H1 (cell line): ENCODE data around the gene POFUT2. TPM values are rescaled to one million over a fixed set of nuclear protein-coding genes. Genes with fewer than 3 reads are reported as not detected.

Experiments
- CTCF ChIA-PET: fragments of 300-600 bp; sonication (Branson Sonifier 250); formaldehyde crosslinking; loops from one replicate; lab custom pipeline; 2021; ENCODE audit not compliant: partially characterized antibody; lab: Charles Lee
- POLR2A ChIA-PET: fragments of 300-600 bp; sonication (Branson Sonifier 250); formaldehyde crosslinking; loops from one replicate; lab custom pipeline; 2021; ENCODE audit warnings: inconsistent platforms; ENCODE audit not compliant: partially characterized antibody; lab: Charles Lee
- DNase-seq, 2 experiments: peaks; one replicate each; pipeline versions ENCODE4 v3.0.0 to v3.0.0-alpha.2; 2010 to 2022; ENCODE audit warnings: low spot score in 2 of 2, low read depth in 1 of 2, mixed read lengths in 1 of 2
- FAIRE-seq: peaks from 2 replicates; lab custom pipeline; 2011; peaks lifted over from hg19 to GRCh38; lab: Jason Lieb, UNC
- H2AFZ ChIP-seq: 2 replicates; pipeline ENCODE4 v1.8.1; 2012; ENCODE audit warnings: low read length, inconsistent platforms
- H2AK5ac ChIP-seq: 2 replicates; pipeline ENCODE4 v1.6.1; 2013; ENCODE audit warnings: low read depth, low read length
- H2BK120ac ChIP-seq: replicated peaks from 2 replicates; pipeline ENCODE3; 2013; ENCODE audit warnings: low read depth, low read length, inconsistent platforms
- H2BK12ac ChIP-seq: 2 replicates; pipeline ENCODE4 v1.6.1; 2013; ENCODE audit warnings: low read depth, low read length
- H2BK15ac ChIP-seq: 2 replicates; pipeline ENCODE4 v1.6.1; 2013; ENCODE audit warnings: low read length
- H2BK20ac ChIP-seq: 2 replicates; pipeline ENCODE4 v1.6.1; 2013; ENCODE audit warnings: low read length
- H2BK5ac ChIP-seq: 2 replicates; pipeline ENCODE4 v1.6.1; 2013; ENCODE audit warnings: low read depth, low read length
- H3K14ac ChIP-seq: 2 replicates; pipeline ENCODE4 v1.6.1; 2013; ENCODE audit warnings: inconsistent platforms; ENCODE audit not compliant: insufficient read length
- H3K18ac ChIP-seq: 2 replicates; pipeline ENCODE4 v1.6.1; 2013; ENCODE audit warnings: low read length; ENCODE audit errors: extremely low read depth
- H3K23ac ChIP-seq: 2 replicates; pipeline ENCODE4 v1.6.1; 2013; ENCODE audit warnings: inconsistent platforms; ENCODE audit not compliant: insufficient read length
- H3K23me2 ChIP-seq: 2 replicates; pipeline ENCODE4 v1.6.1; 2013; ENCODE audit warnings: low read depth, low read length
- H3K27ac ChIP-seq: 2 replicates; pipeline ENCODE4 v1.6.1; 2011; ENCODE audit warnings: low read depth, low read length, inconsistent platforms
- H3K27me3 ChIP-seq, 4 experiments: replicated peaks in 1 of 4; 1 replicate in 1 of 4; 2 replicates in 3 of 4; pipeline versions ENCODE4 v1.6.1 to v1.8.1; 2011 to 2013; ENCODE audit warnings: low read length in 3 of 4, mild to moderate bottlenecking in 3 of 4, inconsistent platforms in 2 of 4, mixed read lengths in 2 of 4, moderate library complexity in 1 of 4; ENCODE audit not compliant: control insufficient read depth in 3 of 4, insufficient read depth in 3 of 4; ENCODE audit errors: extremely low read depth in 1 of 4
- H3K36me3 ChIP-seq, 4 experiments: 2 replicates each; pipeline versions ENCODE4 v1.6.1 to v1.8.1; 2011 to 2013; ENCODE audit warnings: mild to moderate bottlenecking in 4 of 4, low read length in 3 of 4, moderate library complexity in 2 of 4, control low read depth in 1 of 4, inconsistent platforms in 1 of 4; ENCODE audit not compliant: insufficient read depth in 4 of 4, control insufficient read depth in 2 of 4
- H3K4ac ChIP-seq: replicated peaks from 2 replicates; pipeline ENCODE3; 2013; ENCODE audit warnings: low read length, low read depth, mixed read lengths, inconsistent platforms; ENCODE audit not compliant: insufficient read length
- H3K4me1 ChIP-seq, 4 experiments: replicated peaks in 1 of 4; 1 replicate in 1 of 4; 2 replicates in 3 of 4; pipeline versions ENCODE4 v1.6.1 to v1.8.1; 2011 to 2013; ENCODE audit warnings: low read length in 3 of 4, inconsistent platforms in 2 of 4, mixed read lengths in 1 of 4; ENCODE audit not compliant: insufficient read depth in 4 of 4, control insufficient read depth in 3 of 4
- H3K4me2 ChIP-seq, 2 experiments: 2 replicates each; pipeline versions ENCODE4 v1.6.1 to v1.8.1; 2011 to 2013; ENCODE audit warnings: low read depth in 2 of 2, low read length in 2 of 2, control low read depth in 1 of 2, inconsistent platforms in 1 of 2, mild to moderate bottlenecking in 1 of 2; ENCODE audit not compliant: insufficient read depth in 1 of 2
- H3K4me3 ChIP-seq, 4 experiments: fragments of 200-600, 300-600 bp in 1 of 4; sonication (generic), shearing (Covaris generic), sonication (Bioruptor Twin) in 1 of 4; 2 replicates each; pipeline versions ENCODE4 v1.5.1 to v1.8.1; 2011 to 2016; ENCODE audit warnings: low read length in 4 of 4, low read depth in 3 of 4, control low read depth in 2 of 4, inconsistent platforms in 2 of 4, mild to moderate bottlenecking in 2 of 4, mixed read lengths in 1 of 4, moderate library complexity in 1 of 4; ENCODE audit not compliant: insufficient read depth in 2 of 4; ENCODE audit errors: extremely low read depth in 1 of 4
- H3K56ac ChIP-seq: replicated peaks from 2 replicates; pipeline ENCODE3; 2013; ENCODE audit warnings: low read depth, mild to moderate bottlenecking, mixed read lengths, low read length, inconsistent platforms; ENCODE audit not compliant: insufficient read length
- H3K79me1 ChIP-seq: 2 replicates; pipeline ENCODE4 v1.6.1; 2013; ENCODE audit warnings: low read depth, low read length, control low read depth
- H3K79me2 ChIP-seq, 2 experiments: 2 replicates each; pipeline versions ENCODE4 v1.6.1 to v1.8.1; 2012 to 2013; ENCODE audit warnings: low read length in 2 of 2, mild to moderate bottlenecking in 2 of 2, inconsistent platforms in 1 of 2; ENCODE audit not compliant: insufficient read depth in 2 of 2, control insufficient read depth in 1 of 2
- H3K9ac ChIP-seq, 4 experiments: replicated peaks in 1 of 4; 1 replicate in 1 of 4; 2 replicates in 3 of 4; pipeline versions ENCODE4 v1.6.1 to v1.8.1; 2011 to 2013; ENCODE audit warnings: low read depth in 3 of 4, low read length in 3 of 4, control low read depth in 2 of 4, mild to moderate bottlenecking in 2 of 4, moderate library complexity in 2 of 4, inconsistent platforms in 1 of 4; ENCODE audit errors: extremely low read depth in 1 of 4
- H3K9me3 ChIP-seq, 2 experiments: 2 replicates each; pipeline versions ENCODE4 v1.6.1 to v1.8.1; 2012 to 2013; ENCODE audit warnings: mild to moderate bottlenecking in 2 of 2, moderate library complexity in 2 of 2, control low read depth in 1 of 2, inconsistent platforms in 1 of 2, low read depth in 1 of 2, low read length in 1 of 2, mixed read lengths in 1 of 2; ENCODE audit not compliant: insufficient read depth in 2 of 2
- H4K20me1 ChIP-seq, 2 experiments: replicated peaks in 1 of 2; 2 replicates each; pipeline versions ENCODE3 to v1.8.1; 2011 to 2013; ENCODE audit warnings: inconsistent platforms in 2 of 2, low read length in 2 of 2, mild to moderate bottlenecking in 1 of 2; ENCODE audit not compliant: insufficient read depth in 2 of 2, control insufficient read depth in 1 of 2
- H4K5ac ChIP-seq: 2 replicates; pipeline ENCODE4 v1.6.1; 2013; ENCODE audit warnings: low read length, low read depth, mixed read lengths, inconsistent platforms; ENCODE audit not compliant: insufficient read length
- H4K8ac ChIP-seq: 2 replicates; pipeline ENCODE4 v1.8.0; 2013; ENCODE audit warnings: mild to moderate bottlenecking, moderate library complexity, low read length, inconsistent platforms; ENCODE audit not compliant: insufficient read depth; ENCODE audit errors: extremely low read depth
- H4K91ac ChIP-seq: replicated peaks from 2 replicates; pipeline ENCODE3; 2013; ENCODE audit warnings: low read length, mixed read lengths, inconsistent platforms; ENCODE audit not compliant: insufficient read length
- CHD1 ChIP-seq: IDR thresholded peaks from 2 replicates; pipeline ENCODE4 v1.6.1; 2012; ENCODE audit warnings: low read depth, low read length, improper control_type of control experiment
- EP300 ChIP-seq, 2 experiments: IDR thresholded peaks; 1 replicate in 1 of 2; 2 replicates in 1 of 2; pipeline ENCODE4 v1.6.1; 2011 to 2012; ENCODE audit warnings: low read depth in 2 of 2, low read length in 2 of 2, mild to moderate bottlenecking in 2 of 2, borderline replicate concordance in 1 of 2, inconsistent platforms in 1 of 2, moderate library complexity in 1 of 2
- GTF2F1 ChIP-seq: IDR thresholded peaks from 2 replicates; pipeline ENCODE4 v1.6.1; 2012; ENCODE audit warnings: low read depth, low read length, improper control_type of control experiment, borderline replicate concordance
- JUN ChIP-seq: IDR thresholded peaks from 2 replicates; pipeline ENCODE4 v1.6.1; 2011; ENCODE audit warnings: low read depth, mild to moderate bottlenecking, improper control_type of control experiment, low read length
- SIX5 ChIP-seq: IDR thresholded peaks from 2 replicates; pipeline ENCODE4 v1.6.1; 2011; ENCODE audit warnings: mild to moderate bottlenecking, low read depth, low read length
- TCF12 ChIP-seq: IDR thresholded peaks from 2 replicates; pipeline ENCODE4 v1.6.1; 2011; ENCODE audit warnings: low read depth, mild to moderate bottlenecking, low read length
- USF2 ChIP-seq: IDR thresholded peaks from 2 replicates; pipeline ENCODE4 v1.6.1; 2011; ENCODE audit warnings: low read length, improper control_type of control experiment
- ZNF274 ChIP-seq: IDR thresholded peaks from 2 replicates; pipeline ENCODE4 v1.7.0; 2012; ENCODE audit warnings: low read length, borderline replicate concordance; ENCODE audit errors: extremely low read depth
- WGBS, 2 experiments: shearing (Covaris generic) in 1 of 2; methylation state at CpG; one replicate each; pipeline versions ENCODE4 v1.1.6 to v1.1.7; 2013 to 2015; ENCODE audit warnings: low lambda C conversion rate in 2 of 2, mixed read lengths in 2 of 2, inconsistent platforms in 1 of 2, low coverage in 1 of 2, missing lambda C conversion rate in 1 of 2; ENCODE audit not compliant: insufficient replicate concordance in 2 of 2, insufficient coverage in 1 of 2, insufficient read length in 1 of 2; ENCODE audit errors: extremely low coverage in 1 of 2, missing lambda C conversion rate in 1 of 2; 5-methylcytosine and 5-hydroxymethylcytosine counted together
- polyA plus RNA-seq, 7 experiments: library from polyadenylated mRNA; depleted of rRNA in 3 of 7; stranded (reverse) in 5 of 7; unstranded in 2 of 7; fragments of >200 nt in 5 of 7; fragments of 200-250 nt in 2 of 7; gene quantifications; 1 replicate in 5 of 7; 2 replicates in 1 of 7; 4 replicates in 1 of 7; pipeline versions ENCODE4 v1.2.1 to v1.2.3, GENCODE V29; 2011 to 2013; ENCODE audit warnings: missing spikeins in 2 of 7, mixed read lengths in 2 of 7
- total RNA-seq: library from RNA; stranded (reverse); fragmentation: NEBNext Ultra II Directional; extraction: Animal tissue kit (Norgen Biotek cat#: 25700); gene quantifications from 2 replicates; pipeline ENCODE4 v1.2.1, GENCODE V29; 2021

The POFUT2 gene
- total and polyA plus RNA-seq, 2 of the 8 experiments (the other 6 are each of a cell fraction or from before 2014, with no cell fraction given): 13.7 to 32.1 TPM

DNA sequence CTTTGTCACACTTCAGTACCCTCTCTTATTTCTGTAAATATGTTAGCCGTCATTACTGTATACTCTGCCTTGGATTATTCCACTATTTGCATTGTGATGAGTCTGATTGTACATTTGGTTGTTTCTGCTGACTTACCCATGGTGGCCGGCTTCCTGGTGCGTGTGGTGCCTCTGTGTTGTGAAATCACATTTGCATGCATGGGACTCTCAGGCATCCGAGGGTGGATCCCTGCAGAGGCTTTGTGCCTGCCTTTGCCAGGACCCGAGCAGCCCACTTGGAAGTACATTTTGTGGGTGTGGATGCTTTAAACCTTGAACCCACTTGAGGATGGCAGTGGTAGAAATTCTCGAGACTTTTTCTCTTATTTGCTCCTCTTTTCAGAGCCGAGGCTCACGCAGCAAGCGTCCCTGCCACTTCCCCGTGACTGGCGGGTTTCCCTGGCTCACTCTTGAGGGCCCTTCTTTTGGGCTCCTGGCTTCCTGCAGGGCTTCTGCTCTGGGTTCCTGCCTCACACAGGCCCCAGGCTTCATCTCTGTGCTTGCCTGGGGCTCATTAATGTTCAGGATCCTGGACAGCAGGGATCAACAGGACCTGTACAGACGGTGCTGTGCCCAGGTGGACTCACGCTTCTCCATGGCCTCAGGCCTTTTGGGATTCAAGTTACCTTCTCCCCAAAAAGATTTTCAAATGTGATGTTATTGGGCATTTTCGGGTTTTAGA lies 36.6 kb downstream of the POFUT2 start:
- 93% methylated on average over 14 of the region's 14 CpGs; no CpG with 5 or more reads in 1 of the 2 experiments for WGBS, 2 experiments
- CTCF ChIA-PET: interaction anchor here (3.7 kb wide), 1 partner anchor 111 kb away, joined by 28 read pairs; no protein-coding TSS in a partner anchor
- H3K23me2 ChIP-seq: no peaks in the 10 kb centered on the region

More for the DNA sequence above, 36.6 kb downstream of the POFUT2 start:
- Histone ChIP-seq H3K23ac (no peak overlapping the region), H3K56ac (no peak overlapping the region), H3K4me3 (no peak overlapping the region), H2AK5ac (no peak overlapping the region), H3K79me2 (no peaks in the 10 kb centered on the region), H4K8ac (no peak overlapping the region; the same call in 1 of the 2 replicates), H2BK20ac (no peak overlapping the region), H2BK120ac (no peak overlapping the region), H3K4me2 (no peak overlapping the region), H4K91ac (no peak overlapping the region), H3K14ac (no peak overlapping the region), H4K20me1 (no peaks in the 10 kb centered on the region), H2BK15ac (no peak overlapping the region), H3K9ac (no peak overlapping the region), H4K5ac (no peak overlapping the region), H3K36me3 (no peaks in the 10 kb centered on the region), H3K18ac (no peak overlapping the region), H3K79me1 (no peaks in the 10 kb centered on the region), H3K4ac (no peak overlapping the region), H3K9me3 (no peaks in the 10 kb centered on the region), H3K27me3 (no peaks in the 10 kb centered on the region; a peak in 1 of 7 replicates), H2BK12ac (no peak overlapping the region), H2BK5ac (no peak overlapping the region), H3K27ac (no peak overlapping the region), H2AFZ (no peak overlapping the region), H3K4me1 (peaks cover 0 to 13% (median 7%) of the 10 kb centered on the region in 4 experiments; a peak in 5 of 7 replicates)
- TF ChIP-seq SIX5: no peak
- no peak for TF ChIP-seq CHD1
- TF ChIP-seq EP300 (IDR thresholded peaks at IDR 0.05; ENCODE audit: borderline replicate concordance in 1 of 2, low read depth in 2 of 2, low read length in 2 of 2): no peak
- no peak for TF ChIP-seq GTF2F1
- no peak for TF ChIP-seq JUN
- TF ChIP-seq USF2: no peak
- no peak for TF ChIP-seq ZNF274
- no peak for TF ChIP-seq TCF12
- POLR2A ChIA-PET: no interaction called here
- FAIRE-seq (no peak), DNase-seq (no peak)
